Nephron (organoid): ENCODE results near the gene TMTC1.
A peak's percentile ranks its signal among the peaks of the same experiment; 100 is the strongest.
"Not testable (repeated sequence)": the region's sequence is repeated elsewhere in the genome, so short reads cannot be mapped to it uniquely, and the experiment has no call there.

Experiments used
- H3K27ac Mint-ChIP-seq, 3 experiments: 2 replicates each; pipeline ENCODE4 v1.8.0; 2020; ENCODE audit warnings: mixed read lengths in 3 of 3, mild to moderate bottlenecking in 2 of 3, moderate library complexity in 1 of 3
- H3K27me3 Mint-ChIP-seq: 2 replicates; pipeline ENCODE4 v1.8.0; 2021; ENCODE audit warnings: low read depth, mild to moderate bottlenecking, moderate library complexity, mixed read lengths
- H3K36me3 Mint-ChIP-seq: 2 replicates; pipeline ENCODE4 v1.8.0; 2020; ENCODE audit warnings: low read depth, mixed read lengths
- H3K4me1 Mint-ChIP-seq: 2 replicates; pipeline ENCODE4 v1.8.0; 2020; ENCODE audit warnings: mixed read lengths
- H3K4me3 Mint-ChIP-seq, 3 experiments: 2 replicates each; pipeline ENCODE4 v1.8.0; 2020; ENCODE audit warnings: mild to moderate bottlenecking in 3 of 3, mixed read lengths in 3 of 3, moderate library complexity in 2 of 3
- H3K9me3 Mint-ChIP-seq: 2 replicates; pipeline ENCODE4 v1.8.0; 2020; ENCODE audit warnings: mixed read lengths
- TF ChIP-seq, protein P1 (sequence below), 3 experiments: fragments of 200-600 bp; sonication (generic); IDR thresholded peaks; one replicate each; pipeline ENCODE4 v1.5.0; 2021; ENCODE audit warnings: antibody characterized with exemption in 3 of 3; ENCODE audit not compliant: unreplicated experiment in 3 of 3

The TMTC1 gene

DNA sequence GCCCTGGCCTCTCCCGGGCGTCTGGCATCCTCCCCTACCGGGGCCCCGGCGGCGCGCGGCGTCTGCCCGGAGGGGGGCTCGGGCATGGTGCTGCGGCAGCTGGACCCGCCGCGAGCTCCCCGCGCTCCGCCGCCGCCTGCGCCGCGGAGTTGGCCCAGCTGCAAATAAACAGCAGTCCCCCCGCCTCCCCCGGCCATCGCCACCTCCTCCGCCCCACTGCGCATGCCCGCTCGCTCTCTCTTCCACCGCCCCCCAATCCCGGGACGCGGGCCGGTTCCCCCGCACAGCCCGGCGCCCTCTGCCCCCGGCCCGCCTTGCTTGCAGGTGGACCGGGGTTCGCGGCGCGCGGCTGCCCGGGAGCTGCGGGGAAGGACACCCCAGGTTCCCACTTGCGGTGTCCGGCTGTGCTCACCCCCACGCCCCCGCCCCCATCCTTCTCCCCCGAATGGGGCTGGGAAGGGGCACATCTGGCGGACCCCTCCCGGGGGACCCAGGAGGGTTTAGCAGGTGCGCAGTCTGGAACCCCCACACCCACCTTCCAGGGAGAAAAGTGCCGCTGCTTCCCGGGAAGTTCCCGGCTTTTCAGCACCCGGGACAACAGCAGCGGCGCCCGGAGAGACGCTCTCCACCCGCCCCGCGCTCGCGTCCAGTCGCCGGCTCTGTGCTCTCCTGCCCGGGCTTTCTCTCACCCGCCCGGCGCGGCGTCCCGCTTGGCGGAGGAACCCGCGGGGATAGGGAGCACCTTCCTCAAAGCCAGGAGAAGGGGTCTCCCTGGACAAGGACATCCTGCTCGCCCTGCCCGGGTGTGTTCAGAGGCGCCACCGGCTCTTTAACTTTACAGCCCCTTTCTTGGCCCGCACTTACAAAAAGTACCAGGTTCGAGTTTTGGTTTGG lies at the start of gene TMTC1:
TSS of gene TMTC1 (minus strand) at position 170 of the 894 bp plus-strand sequence. CDS start 191 bp downstream, outside the sequence.
- peaks cover 4% of the 10 kb centered on the region for H3K36me3 Mint-ChIP-seq
- H3K4me3 Mint-ChIP-seq, result peak within 1 kb of the TSS; percentile 94 to 98 (median 98)
- TF ChIP-seq, protein P1, sequence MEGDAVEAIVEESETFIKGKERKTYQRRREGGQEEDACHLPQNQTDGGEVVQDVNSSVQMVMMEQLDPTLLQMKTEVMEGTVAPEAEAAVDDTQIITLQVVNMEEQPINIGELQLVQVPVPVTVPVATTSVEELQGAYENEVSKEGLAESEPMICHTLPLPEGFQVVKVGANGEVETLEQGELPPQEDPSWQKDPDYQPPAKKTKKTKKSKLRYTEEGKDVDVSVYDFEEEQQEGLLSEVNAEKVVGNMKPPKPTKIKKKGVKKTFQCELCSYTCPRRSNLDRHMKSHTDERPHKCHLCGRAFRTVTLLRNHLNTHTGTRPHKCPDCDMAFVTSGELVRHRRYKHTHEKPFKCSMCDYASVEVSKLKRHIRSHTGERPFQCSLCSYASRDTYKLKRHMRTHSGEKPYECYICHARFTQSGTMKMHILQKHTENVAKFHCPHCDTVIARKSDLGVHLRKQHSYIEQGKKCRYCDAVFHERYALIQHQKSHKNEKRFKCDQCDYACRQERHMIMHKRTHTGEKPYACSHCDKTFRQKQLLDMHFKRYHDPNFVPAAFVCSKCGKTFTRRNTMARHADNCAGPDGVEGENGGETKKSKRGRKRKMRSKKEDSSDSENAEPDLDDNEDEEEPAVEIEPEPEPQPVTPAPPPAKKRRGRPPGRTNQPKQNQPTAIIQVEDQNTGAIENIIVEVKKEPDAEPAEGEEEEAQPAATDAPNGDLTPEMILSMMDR (IDR thresholded peaks at IDR 0.05; ENCODE audit: unreplicated experiment in 3 of 3), result no peak
- peaks cover 4% of the 10 kb centered on the region for H3K9me3 Mint-ChIP-seq
- peaks cover 10% of the 10 kb centered on the region for H3K4me1 Mint-ChIP-seq
- H3K27ac Mint-ChIP-seq, result peak within 1 kb of the TSS; percentile 19 to 80 (median 64)
- peaks cover 19% of the 10 kb centered on the region for H3K27me3 Mint-ChIP-seq

DNA sequence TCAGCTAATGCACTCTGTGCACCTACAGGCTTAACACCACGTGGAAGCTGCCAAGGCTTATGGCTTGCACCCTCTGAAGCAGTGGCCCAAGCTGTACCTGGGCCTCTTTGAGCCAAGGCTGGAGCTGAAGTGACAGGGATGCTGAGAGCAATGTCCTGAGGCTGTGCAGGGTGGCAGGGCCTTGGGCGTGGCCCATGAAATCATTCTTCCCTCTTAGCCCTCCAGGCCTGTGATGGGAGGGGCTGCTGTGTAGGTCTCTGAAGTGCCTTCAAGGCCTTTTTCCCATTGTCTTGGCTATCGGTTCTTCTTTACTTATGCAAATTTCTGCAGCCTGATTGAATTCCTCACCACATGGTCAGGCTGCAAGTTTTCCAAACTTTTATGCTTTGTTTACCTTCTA lies 47.4 kb upstream of the TMTC1 start:
- Mint-ChIP-seq H3K27ac (no peak overlapping the region), H3K4me1 (no peaks in the 10 kb centered on the region), H3K27me3 (no peaks in the 10 kb centered on the region), H3K9me3 (peaks cover 51% of the 10 kb centered on the region), H3K4me3 (no peak overlapping the region), H3K36me3 (no peaks in the 10 kb centered on the region)
- TF ChIP-seq, protein P1 (IDR thresholded peaks at IDR 0.05; ENCODE audit: unreplicated experiment in 3 of 3), result no peak

DNA sequence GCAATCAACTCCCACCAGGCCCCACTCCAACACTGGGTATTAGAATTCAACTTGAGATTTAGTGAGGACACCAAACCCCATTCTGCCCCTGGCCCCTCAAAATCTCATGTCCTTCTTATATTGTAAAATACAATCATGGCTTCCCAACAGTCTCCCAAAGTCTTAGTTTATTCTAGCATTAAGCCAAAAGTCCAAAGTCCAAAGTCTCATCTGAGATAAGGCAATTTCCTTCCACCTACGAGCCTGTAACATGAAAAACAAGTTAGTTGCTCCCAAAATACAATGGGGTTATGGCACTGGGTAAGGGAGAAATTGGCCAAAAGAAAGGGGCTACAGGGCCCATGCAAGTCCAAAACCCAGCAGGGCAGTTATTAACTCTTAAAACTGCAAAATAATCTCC lies 46.6 kb upstream of the TMTC1 start:
- Mint-ChIP-seq H3K4me1 (no peaks in the 10 kb centered on the region), H3K4me3 (no peak overlapping the region), H3K27me3 (peaks cover 3% of the 10 kb centered on the region), H3K27ac (no peak overlapping the region), H3K36me3 (no peaks in the 10 kb centered on the region), H3K9me3 (peaks cover 48% of the 10 kb centered on the region)
- TF ChIP-seq, protein P1 (IDR thresholded peaks at IDR 0.05; ENCODE audit: unreplicated experiment in 3 of 3), result no peak

DNA sequence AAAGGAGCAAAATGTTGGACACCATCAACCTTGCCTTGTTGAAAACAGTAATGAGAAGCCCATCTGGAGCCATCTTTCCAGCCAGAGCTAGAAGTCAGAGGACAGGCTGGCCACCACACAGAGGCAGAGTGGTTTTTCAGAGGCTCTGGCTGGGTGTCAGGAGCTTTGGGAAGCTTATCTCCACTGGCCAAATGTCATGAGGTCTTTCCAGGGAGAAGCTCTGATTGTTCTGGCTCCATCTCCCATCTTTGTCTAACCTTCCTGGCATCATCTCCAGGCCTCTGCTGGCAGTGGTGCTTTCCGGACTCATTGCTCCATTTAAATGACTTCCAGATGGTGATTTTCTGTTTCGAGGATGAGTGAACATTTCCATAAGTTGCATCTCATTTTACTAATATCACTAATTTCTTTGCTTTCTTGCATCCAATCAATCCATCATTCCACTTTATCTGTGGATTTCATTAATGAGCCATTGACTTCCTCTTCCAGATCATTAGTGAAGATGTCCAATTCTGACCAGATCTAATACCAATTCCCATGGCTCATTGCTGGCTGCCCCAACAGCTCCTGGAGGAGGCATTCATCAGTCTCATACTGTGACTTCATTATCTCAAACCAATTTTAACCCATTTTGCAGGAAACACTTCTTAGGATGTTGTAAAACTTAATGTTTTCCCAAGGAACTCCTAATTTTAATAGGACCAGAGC lies 35.3 kb upstream of the TMTC1 start:
- Mint-ChIP-seq H3K27me3 (peaks cover 4% of the 10 kb centered on the region), H3K36me3 (no peaks in the 10 kb centered on the region), H3K4me3 (no peak overlapping the region), H3K9me3 (no peaks in the 10 kb centered on the region), H3K4me1 (no peaks in the 10 kb centered on the region), H3K27ac (no peak overlapping the region)
- TF ChIP-seq, protein P1 (IDR thresholded peaks at IDR 0.05; ENCODE audit: unreplicated experiment in 3 of 3), result no peak

DNA sequence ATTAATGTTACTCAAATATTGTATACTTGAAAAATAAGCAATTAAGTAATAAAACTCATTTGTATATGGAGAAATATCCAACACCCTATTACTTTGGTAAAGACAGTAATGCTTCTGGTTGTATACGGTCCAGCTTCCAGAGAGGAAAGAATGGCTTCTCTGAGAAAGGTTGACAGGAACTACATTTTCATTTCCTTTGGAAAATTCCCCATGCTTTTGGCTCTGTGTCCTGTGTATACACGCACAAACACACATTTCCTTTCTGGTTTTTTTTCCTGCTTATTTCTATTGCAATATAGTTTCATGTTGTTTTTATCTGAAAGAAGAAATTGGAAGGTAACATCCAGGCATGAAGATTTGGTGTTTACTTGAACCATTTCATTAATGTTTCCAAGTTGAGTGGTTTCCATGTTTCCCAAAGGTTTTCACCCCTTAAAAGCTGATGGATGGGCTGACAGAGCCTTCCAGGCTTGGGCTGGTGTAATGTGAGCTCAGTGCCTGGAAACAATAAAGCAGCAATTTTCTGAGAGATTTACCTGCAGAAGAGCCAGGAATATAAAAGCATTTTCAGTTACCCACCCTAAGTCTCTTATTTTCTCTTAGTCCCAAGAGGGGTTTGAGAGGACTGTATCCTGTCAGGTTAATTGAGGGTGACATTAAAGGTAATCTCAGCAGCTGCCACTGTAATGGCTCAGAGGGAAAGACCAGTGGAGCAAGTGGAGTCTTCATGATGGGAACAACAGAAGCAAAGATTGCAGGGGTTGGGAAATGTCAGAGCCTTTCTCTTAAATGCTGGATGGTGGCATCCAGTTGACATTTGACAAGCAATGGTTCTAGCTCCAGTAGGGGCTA lies 33.4 kb upstream of the TMTC1 start:
- peaks cover 4% of the 10 kb centered on the region for H3K9me3 Mint-ChIP-seq
- H3K27me3 Mint-ChIP-seq, result peaks cover 4% of the 10 kb centered on the region
- no peaks in the 10 kb centered on the region for H3K4me1 Mint-ChIP-seq
- H3K4me3 Mint-ChIP-seq, result no peak overlapping the region
- H3K36me3 Mint-ChIP-seq, result no peaks in the 10 kb centered on the region
- TF ChIP-seq, protein P1 (IDR thresholded peaks at IDR 0.05; ENCODE audit: unreplicated experiment in 3 of 3), result no peak
- H3K27ac Mint-ChIP-seq, result no peak overlapping the region

DNA sequence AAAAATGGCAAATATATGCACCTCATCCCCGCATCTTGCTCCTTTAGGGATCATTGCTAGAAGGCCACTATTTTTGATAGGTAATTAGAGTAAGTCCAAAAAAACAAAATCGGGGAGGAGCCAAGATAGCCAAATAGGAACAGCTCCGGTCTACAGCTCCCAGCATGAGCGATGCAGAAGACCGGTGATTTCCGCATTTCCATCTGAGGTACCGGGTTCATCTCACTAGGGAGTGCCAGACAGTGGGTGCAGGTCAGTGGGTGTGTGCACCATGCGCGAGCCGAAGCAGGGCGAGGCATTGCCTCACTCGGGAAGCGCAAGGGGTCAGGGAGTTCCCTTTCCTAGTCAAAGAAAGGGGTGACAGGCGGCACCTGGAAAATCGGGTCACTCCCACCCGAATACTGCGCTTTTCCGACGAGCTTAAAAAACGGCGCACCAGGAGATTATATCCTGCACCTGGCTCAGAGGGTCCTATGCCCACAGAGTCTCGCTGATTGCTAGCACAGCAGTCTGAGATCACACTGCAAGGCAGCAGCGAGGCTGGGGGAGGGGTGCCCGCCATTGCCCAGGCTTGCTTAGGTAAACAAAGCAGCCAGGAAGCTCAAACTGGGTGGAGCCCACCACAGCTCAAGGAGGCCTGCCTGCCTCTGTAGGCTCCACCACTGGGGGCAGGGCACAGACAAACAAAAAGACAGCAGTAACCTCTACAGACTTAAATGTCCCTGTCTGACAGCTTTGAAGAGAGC lies 26.0 kb upstream of the TMTC1 start:
- H3K4me1 Mint-ChIP-seq, H3K4me3 Mint-ChIP-seq, H3K27ac Mint-ChIP-seq, H3K36me3 Mint-ChIP-seq, H3K27me3 Mint-ChIP-seq: not testable (repeated sequence)
- peaks cover 16% of the 10 kb centered on the region for H3K9me3 Mint-ChIP-seq
